Left ventricle myocardium inferior (tissue), 1 donor: ENCODE results near the gene SCN1B. TPM values are rescaled to one million over a fixed set of nuclear protein-coding genes. Genes with fewer than 3 reads are reported as not detected.
A peak's percentile ranks its signal among the peaks of the same experiment; 100 is the strongest.

ENCODE experiments used
- DNase-seq: peaks from one replicate; pipeline ENCODE4 v3.0.0-alpha.2; 2020
- H3K27ac ChIP-seq: fragments of 200-600 bp; replicated peaks from 2 replicates; pipeline ENCODE4 v1.8.0; 2021
- H3K27me3 ChIP-seq: fragments of 200-600 bp; 2 replicates; pipeline ENCODE4 v1.8.0; 2021; ENCODE audit warnings: low read depth
- H3K36me3 ChIP-seq: fragments of 200-600 bp; 2 replicates; pipeline ENCODE4 v1.8.0; 2021
- H3K4me1 ChIP-seq: fragments of 200-600 bp; 2 replicates; pipeline ENCODE4 v1.8.0; 2021
- H3K4me3 ChIP-seq: fragments of 200-600 bp; 2 replicates; pipeline ENCODE4 v1.8.0; 2021; ENCODE audit warnings: mild to moderate bottlenecking, moderate library complexity
- H3K9me3 ChIP-seq: fragments of 200-600 bp; replicated peaks from 2 replicates; pipeline ENCODE4 v1.8.0; 2021
- intact Hi-C: fragments of 100-400 bp; cut with micrococcal nuclease; formaldehyde crosslinking; loops from one replicate; pipeline ENCODE4 v1.11.0; 2022
- long read RNA-seq: library from polyadenylated mRNA; unstranded; transcript quantifications from one replicate; pipeline ENCODE4 v2.0.0, GENCODE V29; 2021
- total RNA-seq: library from RNA; stranded (reverse); fragmentation: NEBNext Ultra II Directional; extraction: Animal tissue kit (Norgen Biotek cat#: 25700); gene quantifications from one replicate; pipeline ENCODE4 v1.2.1, GENCODE V29; 2021
- TF ChIP-seq, protein P1 (sequence below): fragments of 200-600 bp; IDR thresholded peaks from 2 replicates; pipeline ENCODE4 v1.8.0; 2021; ENCODE audit warnings: antibody characterized with exemption, mild to moderate bottlenecking, borderline replicate concordance
- donor health status: DM: no; HTN: yes; CAD: no; lungs with severe emphysema.

Gene SCN1B
- total RNA-seq, result 52.8 TPM
- long read RNA-seq, transcript SCN1B-201 (6 exons, 1,670 nt), result major isoform, 83 of 89 reads
- long read RNA-seq, partial matches to known transcripts, result 4 of 89 reads
- long read RNA-seq, other reads (novel, unspliced or antisense), result 2 of 89 reads

DNA sequence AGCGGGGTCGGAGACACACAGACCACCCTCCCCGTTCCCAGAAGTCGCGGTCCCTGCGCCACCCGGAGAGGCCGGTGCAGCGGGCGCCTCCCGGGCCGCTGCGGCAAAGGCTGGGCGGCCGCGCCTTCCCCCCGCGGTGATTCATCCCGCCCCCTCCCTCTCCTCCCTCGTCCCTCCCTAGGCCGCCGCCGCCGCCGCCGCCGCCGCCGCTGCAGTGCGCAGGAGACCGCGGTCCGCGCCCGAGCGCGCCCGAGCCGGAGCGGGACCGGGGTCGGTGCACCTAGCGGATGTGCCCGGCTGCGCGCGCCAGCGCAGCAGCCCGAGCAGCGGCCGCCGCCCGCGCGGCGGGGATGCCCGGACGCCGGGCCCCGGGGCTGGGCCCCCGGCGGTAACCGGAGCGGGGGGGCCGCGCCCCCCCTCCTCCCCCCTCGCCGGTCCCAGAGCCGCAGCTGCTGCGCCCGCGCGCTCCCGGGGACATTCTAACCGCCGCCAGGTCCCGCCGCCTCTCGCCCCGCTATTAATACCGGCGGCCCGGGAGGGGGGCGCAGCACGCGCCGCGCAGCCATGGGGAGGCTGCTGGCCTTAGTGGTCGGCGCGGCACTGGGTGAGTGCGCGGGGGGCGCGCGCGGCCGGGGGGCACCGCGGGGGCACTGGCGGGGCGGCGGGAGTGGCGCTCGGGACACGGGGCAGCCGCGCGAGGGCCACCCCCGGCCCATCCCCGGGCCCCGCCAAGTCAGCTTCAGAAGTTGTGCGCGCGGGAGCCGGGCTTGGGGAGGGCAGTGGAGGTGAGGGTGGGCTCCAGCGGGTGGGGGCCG is at the start of gene SCN1B:
Gene SCN1B, plus strand, starts transcription at position 214 of the 815 bp plus-strand sequence. Its CDS starts 351 bp downstream, at position 565.
- H3K9me3 ChIP-seq, result no peaks in the 10 kb centered on the region
- H3K4me3 ChIP-seq, result peak within 1 kb of the TSS; percentile 69
- peaks cover 22% of the 10 kb centered on the region for H3K4me1 ChIP-seq
- peak within 1 kb of the TSS; percentile 65 for H3K27ac ChIP-seq
- TF ChIP-seq, protein P1, sequence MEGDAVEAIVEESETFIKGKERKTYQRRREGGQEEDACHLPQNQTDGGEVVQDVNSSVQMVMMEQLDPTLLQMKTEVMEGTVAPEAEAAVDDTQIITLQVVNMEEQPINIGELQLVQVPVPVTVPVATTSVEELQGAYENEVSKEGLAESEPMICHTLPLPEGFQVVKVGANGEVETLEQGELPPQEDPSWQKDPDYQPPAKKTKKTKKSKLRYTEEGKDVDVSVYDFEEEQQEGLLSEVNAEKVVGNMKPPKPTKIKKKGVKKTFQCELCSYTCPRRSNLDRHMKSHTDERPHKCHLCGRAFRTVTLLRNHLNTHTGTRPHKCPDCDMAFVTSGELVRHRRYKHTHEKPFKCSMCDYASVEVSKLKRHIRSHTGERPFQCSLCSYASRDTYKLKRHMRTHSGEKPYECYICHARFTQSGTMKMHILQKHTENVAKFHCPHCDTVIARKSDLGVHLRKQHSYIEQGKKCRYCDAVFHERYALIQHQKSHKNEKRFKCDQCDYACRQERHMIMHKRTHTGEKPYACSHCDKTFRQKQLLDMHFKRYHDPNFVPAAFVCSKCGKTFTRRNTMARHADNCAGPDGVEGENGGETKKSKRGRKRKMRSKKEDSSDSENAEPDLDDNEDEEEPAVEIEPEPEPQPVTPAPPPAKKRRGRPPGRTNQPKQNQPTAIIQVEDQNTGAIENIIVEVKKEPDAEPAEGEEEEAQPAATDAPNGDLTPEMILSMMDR, result no peak
- H3K36me3 ChIP-seq, result peaks cover 36% of the 10 kb centered on the region
- no peaks in the 10 kb centered on the region for H3K27me3 ChIP-seq
- intact Hi-C loops, result no loop called here
- DNase-seq, result peak; percentile 65

DNA sequence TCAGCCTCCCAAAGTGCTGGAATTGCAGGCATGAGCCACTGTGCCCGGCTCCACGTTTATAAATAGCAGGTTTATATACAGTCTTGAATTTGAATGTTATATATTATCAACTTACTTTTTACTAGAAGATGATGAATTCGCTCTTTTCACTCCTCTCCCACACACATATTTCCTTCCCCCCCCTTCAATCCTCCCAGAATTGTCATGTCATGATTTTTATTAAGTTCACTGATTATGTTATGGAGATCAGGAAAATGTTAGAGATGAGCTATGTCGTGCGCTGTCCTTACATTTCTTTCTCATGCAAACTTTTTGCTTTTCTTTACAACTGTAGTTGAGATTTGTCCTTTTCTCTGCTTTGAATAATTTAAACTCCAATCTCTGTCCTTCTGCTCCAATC is 48.0 kb upstream of the SCN1B start:
- Histone ChIP-seq H3K4me1 (peaks cover 14% of the 10 kb centered on the region), H3K36me3 (no peaks in the 10 kb centered on the region), H3K4me3 (no peak overlapping the region), H3K9me3 (no peaks in the 10 kb centered on the region), H3K27me3 (no peaks in the 10 kb centered on the region), H3K27ac (no peak overlapping the region)
- TF ChIP-seq, protein P1, result no peak
- intact Hi-C loops, result no loop called here
- no peak for DNase-seq

DNA sequence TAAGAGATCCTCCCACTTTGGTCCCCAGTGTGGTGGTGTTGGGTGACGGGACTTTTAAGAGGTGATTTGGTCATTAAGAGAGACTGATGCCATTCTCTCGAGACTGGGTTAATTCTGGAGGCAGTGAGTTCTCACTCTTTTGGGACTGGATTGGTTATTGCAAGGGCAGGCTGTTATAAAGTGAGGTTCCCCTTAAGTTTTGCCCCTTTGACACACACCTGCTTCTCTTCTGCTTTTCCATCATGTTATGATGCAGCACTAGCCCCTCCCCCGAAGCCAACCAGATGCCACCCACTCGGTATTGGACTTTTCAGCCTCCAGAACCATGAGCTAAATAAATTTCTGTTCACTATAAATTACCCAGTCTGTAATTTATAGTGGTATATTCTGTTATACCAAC is 46.5 kb upstream of the SCN1B start:
- Histone ChIP-seq H3K36me3 (no peaks in the 10 kb centered on the region), H3K4me1 (peaks cover 14% of the 10 kb centered on the region), H3K27ac (no peak overlapping the region), H3K4me3 (no peak overlapping the region), H3K27me3 (no peaks in the 10 kb centered on the region), H3K9me3 (no peaks in the 10 kb centered on the region)
- intact Hi-C loops, result no loop called here
- TF ChIP-seq, protein P1, result no peak
- DNase-seq, result no peak

DNA sequence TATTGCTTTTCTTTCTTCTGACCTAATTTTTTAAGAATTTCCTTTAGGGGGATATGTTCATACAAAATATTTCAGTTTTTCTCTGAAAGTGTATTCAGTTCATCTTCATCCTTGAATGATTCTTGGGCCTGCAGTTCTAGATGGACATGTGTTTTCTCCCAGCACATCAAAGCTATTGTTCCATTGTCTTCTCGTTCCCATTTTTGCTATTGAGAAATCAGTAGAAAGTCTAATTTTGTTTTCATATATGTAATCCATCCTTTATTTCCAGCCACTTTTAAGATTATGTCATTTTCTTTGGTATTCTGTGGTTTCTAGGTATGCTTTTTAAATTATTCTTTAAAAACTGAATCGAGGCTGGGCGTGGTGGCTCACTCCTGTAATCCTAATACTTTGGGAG is 46.0 kb upstream of the SCN1B start:
- Histone ChIP-seq H3K27ac (no peak overlapping the region), H3K27me3 (no peaks in the 10 kb centered on the region), H3K4me1 (peaks cover 14% of the 10 kb centered on the region), H3K4me3 (no peak overlapping the region), H3K36me3 (no peaks in the 10 kb centered on the region), H3K9me3 (no peaks in the 10 kb centered on the region)
- TF ChIP-seq, protein P1, result no peak
- DNase-seq, result no peak
- intact Hi-C loops, result no loop called here

DNA sequence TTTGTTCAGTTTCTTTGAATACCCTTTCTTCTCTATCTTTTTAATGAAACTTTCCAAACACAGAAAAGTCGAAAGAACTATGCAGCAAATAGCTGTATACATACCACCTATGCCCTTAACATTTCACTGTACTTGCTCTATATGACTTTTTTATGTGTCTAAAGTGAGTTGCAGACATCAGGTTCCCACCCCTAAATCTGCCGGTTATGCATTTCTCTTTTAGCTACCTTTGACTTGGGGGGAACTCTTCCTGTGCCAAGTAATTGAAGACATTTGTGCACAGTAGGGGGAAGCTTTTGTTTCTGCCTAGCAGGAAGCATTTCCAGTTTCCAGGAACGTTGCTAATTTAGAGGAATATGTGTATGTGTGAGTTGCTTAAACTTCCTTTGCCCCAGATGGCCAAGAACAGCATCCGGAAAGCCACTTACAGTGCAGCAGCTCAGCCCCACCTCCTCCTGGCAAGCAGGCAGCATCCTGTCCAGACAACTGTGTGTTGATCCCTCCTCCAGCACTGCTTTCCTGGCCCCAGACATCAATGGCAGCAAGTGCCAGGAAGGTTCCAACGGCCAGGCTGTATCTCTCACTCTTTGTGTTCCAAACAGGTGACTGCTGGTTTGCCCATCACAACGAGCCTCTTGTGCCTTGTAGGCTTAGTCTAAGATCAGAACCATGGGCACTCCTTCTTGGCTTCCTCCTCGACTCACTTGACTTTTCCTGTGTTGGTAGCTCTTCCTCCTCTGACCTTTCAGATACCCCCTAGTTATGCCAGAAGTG is 44.8 kb upstream of the SCN1B start:
- intact Hi-C loops, result no loop called here
- DNase-seq, result peak; percentile 65
- no peaks in the 10 kb centered on the region for H3K27me3 ChIP-seq
- TF ChIP-seq, protein P1, result no peak
- no peak overlapping the region for H3K4me3 ChIP-seq
- H3K36me3 ChIP-seq, result no peaks in the 10 kb centered on the region
- no peaks in the 10 kb centered on the region for H3K9me3 ChIP-seq
- H3K4me1 ChIP-seq, result peaks cover 14% of the 10 kb centered on the region
- peak overlapping the region; percentile 59 for H3K27ac ChIP-seq
